HEK293 (cell line): ENCODE measurements around the gene BID.

Experiments used
- CTCF ChIA-PET: fragments of 350-600 bp; formaldehyde crosslinking; extraction: SDS; loops from one replicate; lab custom pipeline; 2021; ENCODE audit warnings: antibody characterized with exemption; lab: Yijun Ruan, JAX
- POLR2A ChIA-PET: fragments of 300-600 bp; formaldehyde crosslinking; extraction: SDS; loops from one replicate; lab custom pipeline; 2020; ENCODE audit warnings: antibody characterized with exemption, inconsistent platforms; lab: Yijun Ruan, JAX
- H3K27ac ChIP-seq: fragments of 200-500 bp; sonication (Bioruptor generic); 2 replicates; pipeline ENCODE4 v1.5.1; 2014; ENCODE audit warnings: low read depth, low read length, control low read depth, inconsistent platforms; ENCODE audit errors: extremely low read depth
- H3K36me3 ChIP-seq, 2 experiments: fragments of 200-500 bp in 1 of 2; sonication (Bioruptor generic) in 1 of 2; 1 replicate in 1 of 2; 2 replicates in 1 of 2; pipeline ENCODE4 v1.5.1; 2014 to 2017; ENCODE audit warnings: inconsistent platforms in 2 of 2, low read length in 2 of 2; ENCODE audit not compliant: control insufficient read depth in 2 of 2, insufficient read depth in 1 of 2
- H3K4me1 ChIP-seq: fragments of 200-500 bp; sonication (Bioruptor generic); 2 replicates; pipeline ENCODE4 v1.5.1; 2014; ENCODE audit warnings: mild to moderate bottlenecking, low read length, inconsistent platforms; ENCODE audit not compliant: control insufficient read depth, insufficient read depth
- H3K4me3 ChIP-seq: 2 replicates; pipeline ENCODE4 v1.5.1; 2011; ENCODE audit warnings: low read depth, mild to moderate bottlenecking, control low read depth, low read length, moderate library complexity
- H3K9me3 ChIP-seq: fragments of 200-500 bp; sonication (Bioruptor generic); 2 replicates; pipeline ENCODE4 v1.5.1; 2014; ENCODE audit warnings: low read depth, low read length, inconsistent platforms; ENCODE audit not compliant: control insufficient read depth, insufficient read depth
- OSR2 ChIP-seq: fragments of 450-650 bp; formaldehyde crosslinking; IDR thresholded peaks from 2 replicates; pipeline ENCODE4 v1.5.1; 2016; ENCODE audit warnings: missing biosample characterization, missing genetic modification characterization
- REPIN1 ChIP-seq: fragments of 450-650 bp; formaldehyde crosslinking; IDR thresholded peaks from 2 replicates; pipeline ENCODE4 v1.5.1; 2017; ENCODE audit warnings: missing biosample characterization, missing genetic modification characterization, low read depth
- SALL2 ChIP-seq: fragments of 450-650 bp; formaldehyde crosslinking; IDR thresholded peaks from 2 replicates; pipeline ENCODE4 v1.5.0; 2017; ENCODE audit warnings: missing biosample characterization, mild to moderate bottlenecking, missing genetic modification characterization, borderline replicate concordance
- SCRT2 ChIP-seq: fragments of 450-650 bp; formaldehyde crosslinking; IDR thresholded peaks from 2 replicates; pipeline ENCODE4 v1.5.1; 2016; ENCODE audit warnings: missing biosample characterization, missing genetic modification characterization
- YY2 ChIP-seq: fragments of 450-650 bp; formaldehyde crosslinking; IDR thresholded peaks from 2 replicates; pipeline ENCODE4 v1.5.1; 2016; ENCODE audit warnings: missing biosample characterization, missing genetic modification characterization
- ZBTB7A ChIP-seq: fragments of 450-650 bp; formaldehyde crosslinking; IDR thresholded peaks from 2 replicates; pipeline ENCODE4 v1.5.1; 2016; ENCODE audit warnings: low read depth, missing biosample characterization, missing genetic modification characterization
- ZFP3 ChIP-seq: fragments of 450-650 bp; formaldehyde crosslinking; IDR thresholded peaks from 2 replicates; pipeline ENCODE4 v1.5.1; 2016; ENCODE audit warnings: low read depth, missing biosample characterization, missing genetic modification characterization
- ZNF114 ChIP-seq: fragments of 450-650 bp; formaldehyde crosslinking; IDR thresholded peaks from 2 replicates; pipeline ENCODE4 v1.5.0; 2017; ENCODE audit warnings: missing biosample characterization, missing genetic modification characterization
- ZNF16 ChIP-seq: fragments of 450-650 bp; formaldehyde crosslinking; IDR thresholded peaks from 2 replicates; pipeline ENCODE4 v1.5.1; 2016; ENCODE audit warnings: low read depth, missing biosample characterization, missing genetic modification characterization
- ZNF19 ChIP-seq: fragments of 450-650 bp; formaldehyde crosslinking; IDR thresholded peaks from 2 replicates; pipeline ENCODE4; 2016; ENCODE audit warnings: missing biosample characterization, missing genetic modification characterization, low read depth
- ZNF350 ChIP-seq: fragments of 450-650 bp; formaldehyde crosslinking; IDR thresholded peaks from 2 replicates; pipeline ENCODE4 v1.5.0; 2017; ENCODE audit warnings: missing biosample characterization, mild to moderate bottlenecking, missing genetic modification characterization
- ZNF354C ChIP-seq: fragments of 450-650 bp; formaldehyde crosslinking; IDR thresholded peaks from 2 replicates; pipeline ENCODE4 v1.5.1; 2016; ENCODE audit warnings: missing biosample characterization, missing genetic modification characterization, low read depth, borderline replicate concordance
- ZNF433 ChIP-seq: fragments of 450-650 bp; formaldehyde crosslinking; IDR thresholded peaks from 2 replicates; pipeline ENCODE4 v1.5.1; 2016; ENCODE audit warnings: missing biosample characterization, missing genetic modification characterization, low read depth
- ZNF521 ChIP-seq: fragments of 450-650 bp; formaldehyde crosslinking; IDR thresholded peaks from 2 replicates; pipeline ENCODE4 v1.5.1; 2017; ENCODE audit warnings: missing biosample characterization, mild to moderate bottlenecking, missing genetic modification characterization
- ZNF664 ChIP-seq: fragments of 450-650 bp; formaldehyde crosslinking; IDR thresholded peaks from 2 replicates; pipeline ENCODE4 v1.5.1; 2016; ENCODE audit warnings: missing biosample characterization, missing genetic modification characterization
- ZNF837 ChIP-seq: fragments of 450-650 bp; formaldehyde crosslinking; IDR thresholded peaks from 2 replicates; pipeline ENCODE4 v1.5.1; 2016; ENCODE audit warnings: missing biosample characterization, missing genetic modification characterization
- ZSCAN23 ChIP-seq: fragments of 450-650 bp; formaldehyde crosslinking; IDR thresholded peaks from 2 replicates; pipeline ENCODE4 v1.5.1; 2016; ENCODE audit warnings: missing biosample characterization, missing genetic modification characterization
- TF ChIP-seq, protein P1 (sequence below): fragments of 450-650 bp; formaldehyde crosslinking; IDR thresholded peaks from 2 replicates; pipeline ENCODE4 v1.5.0; 2017; ENCODE audit warnings: missing biosample characterization, missing genetic modification characterization, borderline replicate concordance
- TF ChIP-seq, protein P2 (sequence below): fragments of 450-650 bp; formaldehyde crosslinking; IDR thresholded peaks from 2 replicates; pipeline ENCODE4 v1.5.1; 2016; ENCODE audit warnings: missing biosample characterization, missing genetic modification characterization
- TF ChIP-seq, protein P3 (sequence below): fragments of 450-650 bp; formaldehyde crosslinking; IDR thresholded peaks from 2 replicates; pipeline ENCODE4 v1.5.1; 2016; ENCODE audit warnings: missing biosample characterization, missing genetic modification characterization
- TF ChIP-seq, protein P4 (sequence below): fragments of 450-650 bp; formaldehyde crosslinking; IDR thresholded peaks from 2 replicates; pipeline ENCODE4 v1.5.1; 2017; ENCODE audit warnings: missing biosample characterization, missing genetic modification characterization

BID gene

DNA sequence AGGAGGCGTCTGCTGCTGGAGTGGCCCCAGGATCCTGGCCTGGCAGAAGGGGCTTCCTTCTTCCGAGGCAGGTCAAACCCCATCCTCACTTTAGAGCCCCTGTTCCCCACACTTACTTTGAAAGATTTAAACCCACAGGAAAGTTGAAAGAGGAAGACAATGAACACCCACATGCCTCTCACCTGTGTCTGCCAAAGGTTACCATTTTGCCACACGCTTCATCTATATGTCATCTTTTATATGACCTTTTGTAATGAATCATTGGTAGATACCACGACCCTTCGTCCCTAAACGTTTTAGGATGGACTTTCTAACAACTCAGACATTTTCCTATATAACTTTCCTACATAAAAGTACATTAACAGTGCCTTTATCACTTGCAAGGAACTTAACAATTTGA lies 39.8 kb upstream of the BID start:
- H3K36me3 ChIP-seq = peaks cover 4 to 70% of the 10 kb centered on the region in 2 experiments; a peak in 2 of 3 replicates
- ChIA-PET CTCF (interaction anchor here (1.3 kb wide), 1 partner anchor 262 kb away, joined by 3 read pairs; no protein-coding TSS in a partner anchor), POLR2A (no interaction called here)
- TF ChIP-seq, protein P1, sequence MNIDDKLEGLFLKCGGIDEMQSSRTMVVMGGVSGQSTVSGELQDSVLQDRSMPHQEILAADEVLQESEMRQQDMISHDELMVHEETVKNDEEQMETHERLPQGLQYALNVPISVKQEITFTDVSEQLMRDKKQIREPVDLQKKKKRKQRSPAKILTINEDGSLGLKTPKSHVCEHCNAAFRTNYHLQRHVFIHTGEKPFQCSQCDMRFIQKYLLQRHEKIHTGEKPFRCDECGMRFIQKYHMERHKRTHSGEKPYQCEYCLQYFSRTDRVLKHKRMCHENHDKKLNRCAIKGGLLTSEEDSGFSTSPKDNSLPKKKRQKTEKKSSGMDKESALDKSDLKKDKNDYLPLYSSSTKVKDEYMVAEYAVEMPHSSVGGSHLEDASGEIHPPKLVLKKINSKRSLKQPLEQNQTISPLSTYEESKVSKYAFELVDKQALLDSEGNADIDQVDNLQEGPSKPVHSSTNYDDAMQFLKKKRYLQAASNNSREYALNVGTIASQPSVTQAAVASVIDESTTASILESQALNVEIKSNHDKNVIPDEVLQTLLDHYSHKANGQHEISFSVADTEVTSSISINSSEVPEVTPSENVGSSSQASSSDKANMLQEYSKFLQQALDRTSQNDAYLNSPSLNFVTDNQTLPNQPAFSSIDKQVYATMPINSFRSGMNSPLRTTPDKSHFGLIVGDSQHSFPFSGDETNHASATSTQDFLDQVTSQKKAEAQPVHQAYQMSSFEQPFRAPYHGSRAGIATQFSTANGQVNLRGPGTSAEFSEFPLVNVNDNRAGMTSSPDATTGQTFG = no peak
- TF ChIP-seq, protein P2, sequence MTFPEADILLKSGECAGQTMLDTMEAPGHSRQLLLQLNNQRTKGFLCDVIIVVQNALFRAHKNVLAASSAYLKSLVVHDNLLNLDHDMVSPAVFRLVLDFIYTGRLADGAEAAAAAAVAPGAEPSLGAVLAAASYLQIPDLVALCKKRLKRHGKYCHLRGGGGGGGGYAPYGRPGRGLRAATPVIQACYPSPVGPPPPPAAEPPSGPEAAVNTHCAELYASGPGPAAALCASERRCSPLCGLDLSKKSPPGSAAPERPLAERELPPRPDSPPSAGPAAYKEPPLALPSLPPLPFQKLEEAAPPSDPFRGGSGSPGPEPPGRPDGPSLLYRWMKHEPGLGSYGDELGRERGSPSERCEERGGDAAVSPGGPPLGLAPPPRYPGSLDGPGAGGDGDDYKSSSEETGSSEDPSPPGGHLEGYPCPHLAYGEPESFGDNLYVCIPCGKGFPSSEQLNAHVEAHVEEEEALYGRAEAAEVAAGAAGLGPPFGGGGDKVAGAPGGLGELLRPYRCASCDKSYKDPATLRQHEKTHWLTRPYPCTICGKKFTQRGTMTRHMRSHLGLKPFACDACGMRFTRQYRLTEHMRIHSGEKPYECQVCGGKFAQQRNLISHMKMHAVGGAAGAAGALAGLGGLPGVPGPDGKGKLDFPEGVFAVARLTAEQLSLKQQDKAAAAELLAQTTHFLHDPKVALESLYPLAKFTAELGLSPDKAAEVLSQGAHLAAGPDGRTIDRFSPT = no peak
- TF ChIP-seq ZNF664 (tag by site-specific recombination) (no peak), ZNF433 (tag by site-specific recombination) (no peak), ZNF16 (tag by site-specific recombination) (no peak), ZNF114 (tag by site-specific recombination) (no peak), REPIN1 (tag by site-specific recombination) (no peak), ZNF521 (tag by site-specific recombination) (no peak), ZBTB7A (tag by site-specific recombination) (no peak), SALL2 (tag by site-specific recombination) (no peak)
- no peaks in the 10 kb centered on the region for H3K9me3 ChIP-seq
- no peaks in the 10 kb centered on the region for H3K4me1 ChIP-seq
- H3K4me3 ChIP-seq = no peak overlapping the region
- no peak overlapping the region for H3K27ac ChIP-seq

DNA sequence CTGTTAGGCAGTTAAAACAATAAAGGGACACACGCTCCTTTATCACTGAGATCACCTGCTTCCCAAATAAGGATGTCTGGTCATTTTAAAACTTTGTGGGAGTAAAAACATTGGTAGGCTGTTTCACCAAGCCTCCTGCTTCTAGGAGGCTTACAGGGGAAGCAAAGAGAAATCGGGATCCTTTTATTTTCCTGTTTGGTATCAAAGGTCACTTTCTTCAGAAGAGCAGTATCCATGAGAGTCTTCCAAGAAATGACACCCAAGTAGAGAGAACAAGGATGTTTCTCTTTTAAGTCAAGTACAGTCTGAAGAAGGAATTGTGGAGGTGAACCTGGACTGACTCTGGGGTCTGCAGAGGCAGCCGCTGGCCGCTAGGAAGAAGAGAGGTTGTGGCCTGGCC lies 36.9 kb upstream of the BID start:
- CTCF ChIA-PET = interaction anchor here (1.0 kb wide), 1 partner anchor 19 kb away, joined by 3 read pairs; no protein-coding TSS in a partner anchor
- H3K36me3 ChIP-seq = peaks cover 7 to 80% of the 10 kb centered on the region in 2 experiments
- no peaks in the 10 kb centered on the region for H3K9me3 ChIP-seq
- H3K27ac ChIP-seq = no peak overlapping the region
- TF ChIP-seq ZNF837 (tag by site-specific recombination) (no peak), ZFP3 (no peak), ZSCAN23 (tag by site-specific recombination) (no peak), ZNF521 (tag by site-specific recombination) (no peak)
- TF ChIP-seq, all 188 proteins: peak for 0
- POLR2A ChIA-PET = no interaction called here
- Histone ChIP-seq H3K4me3 (no peak overlapping the region), H3K4me1 (no peaks in the 10 kb centered on the region)

DNA sequence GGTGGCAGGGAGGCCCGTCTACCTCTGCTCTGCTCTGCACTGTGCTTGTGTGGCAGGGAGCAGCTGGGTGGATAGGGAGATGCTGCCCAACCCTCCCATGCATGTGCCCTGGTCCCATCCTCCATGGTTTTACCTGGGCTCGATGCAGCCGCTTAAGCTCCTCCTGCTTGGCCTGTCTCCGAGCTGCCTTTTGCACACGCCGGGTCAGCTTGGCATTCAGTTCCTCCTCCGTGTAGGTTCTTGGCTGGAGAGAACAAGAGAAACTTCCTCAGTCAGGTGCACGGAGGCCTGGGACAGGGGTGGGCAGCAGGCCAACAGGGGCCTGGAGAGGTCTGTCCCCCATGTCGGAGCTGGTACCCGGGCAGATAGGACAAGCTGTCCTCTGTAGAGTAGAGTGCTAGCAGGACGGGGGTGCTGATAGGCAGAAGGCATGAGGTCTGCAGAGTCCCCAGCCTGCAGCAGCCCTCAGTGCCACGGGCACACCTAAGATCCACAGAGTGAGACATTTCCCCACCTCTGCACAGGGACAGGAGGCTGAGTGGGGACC lies 36.4 kb upstream of the BID start:
- Histone ChIP-seq H3K9me3 (no peaks in the 10 kb centered on the region), H3K27ac (no peak overlapping the region), H3K36me3 (peaks cover 7 to 77% of the 10 kb centered on the region in 2 experiments), H3K4me1 (no peaks in the 10 kb centered on the region), H3K4me3 (no peak overlapping the region)
- ChIA-PET POLR2A (interaction anchor here (0.7 kb wide), 1 partner anchor 15 kb away, joined by 3 read pairs; no protein-coding TSS in a partner anchor), CTCF (interaction anchor here (1.0 kb wide), 1 partner anchor 20 kb away, joined by 3 read pairs; no protein-coding TSS in a partner anchor)
- TF ChIP-seq OSR2 (tag by site-specific recombination) (no peak), ZNF19 (tag by site-specific recombination) (no peak), ZNF350 (no peak), ZNF354C (tag by site-specific recombination) (no peak), SCRT2 (tag by site-specific recombination) (no peak), YY2 (tag by site-specific recombination) (no peak)
- TF ChIP-seq, protein P3, sequence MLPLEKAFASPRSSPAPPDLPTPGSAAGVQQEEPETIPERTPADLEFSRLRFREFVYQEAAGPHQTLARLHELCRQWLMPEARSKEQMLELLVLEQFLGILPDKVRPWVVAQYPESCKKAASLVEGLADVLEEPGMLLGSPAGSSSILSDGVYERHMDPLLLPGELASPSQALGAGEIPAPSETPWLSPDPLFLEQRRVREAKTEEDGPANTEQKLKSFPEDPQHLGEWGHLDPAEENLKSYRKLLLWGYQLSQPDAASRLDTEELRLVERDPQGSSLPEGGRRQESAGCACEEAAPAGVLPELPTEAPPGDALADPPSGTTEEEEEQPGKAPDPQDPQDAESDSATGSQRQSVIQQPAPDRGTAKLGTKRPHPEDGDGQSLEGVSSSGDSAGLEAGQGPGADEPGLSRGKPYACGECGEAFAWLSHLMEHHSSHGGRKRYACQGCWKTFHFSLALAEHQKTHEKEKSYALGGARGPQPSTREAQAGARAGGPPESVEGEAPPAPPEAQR (tag by site-specific recombination) = no peak
- TF ChIP-seq, protein P1 = no peak
- TF ChIP-seq, protein P4, sequence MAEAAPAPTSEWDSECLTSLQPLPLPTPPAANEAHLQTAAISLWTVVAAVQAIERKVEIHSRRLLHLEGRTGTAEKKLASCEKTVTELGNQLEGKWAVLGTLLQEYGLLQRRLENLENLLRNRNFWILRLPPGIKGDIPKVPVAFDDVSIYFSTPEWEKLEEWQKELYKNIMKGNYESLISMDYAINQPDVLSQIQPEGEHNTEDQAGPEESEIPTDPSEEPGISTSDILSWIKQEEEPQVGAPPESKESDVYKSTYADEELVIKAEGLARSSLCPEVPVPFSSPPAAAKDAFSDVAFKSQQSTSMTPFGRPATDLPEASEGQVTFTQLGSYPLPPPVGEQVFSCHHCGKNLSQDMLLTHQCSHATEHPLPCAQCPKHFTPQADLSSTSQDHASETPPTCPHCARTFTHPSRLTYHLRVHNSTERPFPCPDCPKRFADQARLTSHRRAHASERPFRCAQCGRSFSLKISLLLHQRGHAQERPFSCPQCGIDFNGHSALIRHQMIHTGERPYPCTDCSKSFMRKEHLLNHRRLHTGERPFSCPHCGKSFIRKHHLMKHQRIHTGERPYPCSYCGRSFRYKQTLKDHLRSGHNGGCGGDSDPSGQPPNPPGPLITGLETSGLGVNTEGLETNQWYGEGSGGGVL = no peak
